SK-N-MC (cell line): ENCODE results near the gene DNAH17.

Experiments
- EZH2 ChIP-seq: fragments of 200-600 bp; sonication (generic); IDR thresholded peaks from one replicate; pipeline ENCODE4 v1.6.1; 2017; ENCODE audit warnings: antibody characterized with exemption
- POLR2AphosphoS5 ChIP-seq: IDR thresholded peaks from 2 replicates; pipeline ENCODE4 v1.6.1; 2012; ENCODE audit warnings: mild to moderate bottlenecking, low read depth, low read length, borderline replicate concordance

- TF ChIP-seq POLR2AphosphoS5, result no peak
- no peak for TF ChIP-seq EZH2
Observed at GRCh38 chr17:78615631-78616030, 38.4 kb upstream of the DNAH17 start.
